CD4-positive, alpha-beta T cell (primary cell): ENCODE data around the gene SLC27A5. TPM values are rescaled to one million over a fixed set of nuclear protein-coding genes. Genes with fewer than 3 reads are reported as not detected.
A peak's percentile ranks its signal among the peaks of the same experiment; 100 is the strongest.
"Not testable (repeated sequence)": the region's sequence is repeated elsewhere in the genome, so short reads cannot be mapped to it uniquely, and the experiment has no call there.

Experiments
- ATAC-seq: fragments of 200-7000 bp; cut with Tn5 transposase; one replicate; pipeline ENCODE4 v1.10.0; 2022; ENCODE audit warnings: mild to moderate bottlenecking; ENCODE audit not compliant: poor library complexity
- CTCF ChIA-PET: fragments of 350-600 bp; sonication (Branson Sonifier 250); formaldehyde crosslinking; loops from one replicate; lab custom pipeline; 2021; ENCODE audit warnings: antibody characterized with exemption, inconsistent platforms; lab: Charles Lee
- POLR2A ChIA-PET: fragments of 350-600 bp; sonication (Branson Sonifier 250); formaldehyde crosslinking; loops from one replicate; lab custom pipeline; 2021; ENCODE audit warnings: antibody characterized with exemption, inconsistent platforms; lab: Charles Lee
- DNase-seq, 14 experiments: peaks; one replicate each; pipeline ENCODE4 v3.0.0-alpha.2; 2013 to 2020; ENCODE audit warnings: mixed read lengths in 2 of 14
- H3K27ac ChIP-seq, 2 donors: one replicate each; pipeline versions ENCODE4 v1.5.1 to v1.7.0; 2013; ENCODE audit warnings: low read length in 2 of 2, low read depth in 1 of 2, mild to moderate bottlenecking in 1 of 2
- H3K27me3 ChIP-seq, 2 experiments: 1 replicate in 1 of 2; 2 replicates in 1 of 2; pipeline versions ENCODE4 v1.6.1 to v1.7.0; 2013; ENCODE audit warnings: low read length in 2 of 2, control low read depth in 1 of 2, mild to moderate bottlenecking in 1 of 2, moderate library complexity in 1 of 2; ENCODE audit not compliant: insufficient read depth in 2 of 2, control insufficient read depth in 1 of 2
- H3K36me3 ChIP-seq: one replicate; pipeline ENCODE4 v1.6.1; 2013; ENCODE audit warnings: low read length, control low read depth; ENCODE audit not compliant: insufficient read depth
- H3K4me1 ChIP-seq: one replicate; pipeline ENCODE4 v1.6.1; 2013; ENCODE audit warnings: low read length, control low read depth; ENCODE audit not compliant: insufficient read depth
- H3K4me3 ChIP-seq: one replicate; pipeline ENCODE4 v1.5.1; 2013; ENCODE audit warnings: mild to moderate bottlenecking, low read length, moderate library complexity
- H3K9me3 ChIP-seq, 2 experiments: 1 replicate in 1 of 2; 2 replicates in 1 of 2; pipeline versions ENCODE4 v1.6.1 to v1.7.0; 2013; ENCODE audit warnings: low read length in 2 of 2, mild to moderate bottlenecking in 2 of 2, control low read depth in 1 of 2, moderate library complexity in 1 of 2; ENCODE audit not compliant: control insufficient read depth in 1 of 2, insufficient read depth in 1 of 2
- H3K27ac Mint-ChIP-seq: one replicate; pipeline ENCODE4 v1.8.0; 2020; ENCODE audit warnings: mixed read lengths
- H3K27me3 Mint-ChIP-seq: one replicate; pipeline ENCODE4 v1.8.0; 2021; ENCODE audit warnings: mixed read lengths
- H3K36me3 Mint-ChIP-seq: one replicate; pipeline ENCODE4 v1.8.0; 2021; ENCODE audit warnings: low read depth, mixed read lengths
- H3K4me1 Mint-ChIP-seq: one replicate; pipeline ENCODE4 v1.8.0; 2021; ENCODE audit warnings: low read depth, mixed read lengths
- H3K4me3 Mint-ChIP-seq: one replicate; pipeline ENCODE4 v1.8.0; 2020; ENCODE audit warnings: mild to moderate bottlenecking, mixed read lengths
- H3K9me3 Mint-ChIP-seq: one replicate; pipeline ENCODE4 v1.8.0; 2020; ENCODE audit warnings: mixed read lengths
- intact Hi-C, 2 experiments: fragments of 100-400 bp; cut with DNase I in 1 of 2; cut with micrococcal nuclease in 1 of 2; formaldehyde crosslinking; loops; one replicate each; pipeline versions ENCODE4 v1.15.1 to v1.9.0; 2023 to 2025; cut with DNase I, micrococcal nuclease
- total RNA-seq, 174 experiments: library from RNA in 2 of 174; stranded (reverse) in 2 of 174; gene quantifications; one replicate each; pipeline ENCODE4 v1.2.3 and lab custom pipeline; 2021 to 2026
- TF ChIP-seq, protein P1 (sequence below): fragments of 200-600 bp; IDR thresholded peaks from one replicate; pipeline ENCODE4 v1.8.0; 2022; ENCODE audit warnings: antibody characterized with exemption, mild to moderate bottlenecking

The SLC27A5 gene
- total RNA-seq, 2 experiments from 2014 or later, result 3.5 to 4.8 TPM

DNA sequence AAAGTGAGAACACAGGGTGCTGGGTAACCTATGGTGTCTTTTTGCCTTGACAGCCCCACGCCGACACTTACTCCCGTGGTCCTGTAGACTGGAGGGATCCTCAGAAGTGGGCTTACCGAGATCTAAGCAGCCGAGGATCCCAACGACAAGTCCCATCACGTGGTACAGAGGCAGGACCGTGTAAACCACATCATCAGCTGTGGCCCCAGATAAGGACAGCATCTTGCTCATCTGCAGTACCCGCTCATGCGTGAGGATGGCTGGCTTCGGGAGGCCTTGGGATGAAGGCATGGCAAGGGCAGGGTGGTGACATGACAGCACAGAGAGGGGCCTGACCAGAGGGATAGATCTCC lies 2.1 kb downstream of the SLC27A5 start:
- DNase-seq (no peak), ATAC-seq (no peak)
- H3K27ac Mint-ChIP-seq, result no peak overlapping the region
- peaks cover 11% of the 10 kb centered on the region for H3K4me1 Mint-ChIP-seq
- peaks cover 3% of the 10 kb centered on the region for H3K9me3 Mint-ChIP-seq
- no peak overlapping the region for H3K4me3 Mint-ChIP-seq
- ChIA-PET POLR2A (interaction anchor here (1.1 kb wide), 1 partner anchor 8 kb away, joined by 3 read pairs; no protein-coding TSS in a partner anchor), CTCF (no interaction called here)
- TF ChIP-seq, protein P1, sequence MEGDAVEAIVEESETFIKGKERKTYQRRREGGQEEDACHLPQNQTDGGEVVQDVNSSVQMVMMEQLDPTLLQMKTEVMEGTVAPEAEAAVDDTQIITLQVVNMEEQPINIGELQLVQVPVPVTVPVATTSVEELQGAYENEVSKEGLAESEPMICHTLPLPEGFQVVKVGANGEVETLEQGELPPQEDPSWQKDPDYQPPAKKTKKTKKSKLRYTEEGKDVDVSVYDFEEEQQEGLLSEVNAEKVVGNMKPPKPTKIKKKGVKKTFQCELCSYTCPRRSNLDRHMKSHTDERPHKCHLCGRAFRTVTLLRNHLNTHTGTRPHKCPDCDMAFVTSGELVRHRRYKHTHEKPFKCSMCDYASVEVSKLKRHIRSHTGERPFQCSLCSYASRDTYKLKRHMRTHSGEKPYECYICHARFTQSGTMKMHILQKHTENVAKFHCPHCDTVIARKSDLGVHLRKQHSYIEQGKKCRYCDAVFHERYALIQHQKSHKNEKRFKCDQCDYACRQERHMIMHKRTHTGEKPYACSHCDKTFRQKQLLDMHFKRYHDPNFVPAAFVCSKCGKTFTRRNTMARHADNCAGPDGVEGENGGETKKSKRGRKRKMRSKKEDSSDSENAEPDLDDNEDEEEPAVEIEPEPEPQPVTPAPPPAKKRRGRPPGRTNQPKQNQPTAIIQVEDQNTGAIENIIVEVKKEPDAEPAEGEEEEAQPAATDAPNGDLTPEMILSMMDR, result no peak
- Histone ChIP-seq H3K27me3 (no peaks in the 10 kb centered on the region), H3K4me3 (no peak overlapping the region), H3K27ac (no peak overlapping the region), H3K4me1 (peaks cover 13% of the 10 kb centered on the region), H3K9me3 (peaks cover 0 to 33% of the 10 kb centered on the region in 2 experiments), H3K36me3 (no peaks in the 10 kb centered on the region)
- intact Hi-C loops, result no loop called here
- H3K27me3 Mint-ChIP-seq, result no peaks in the 10 kb centered on the region
- H3K36me3 Mint-ChIP-seq, result peaks cover 3% of the 10 kb centered on the region

DNA sequence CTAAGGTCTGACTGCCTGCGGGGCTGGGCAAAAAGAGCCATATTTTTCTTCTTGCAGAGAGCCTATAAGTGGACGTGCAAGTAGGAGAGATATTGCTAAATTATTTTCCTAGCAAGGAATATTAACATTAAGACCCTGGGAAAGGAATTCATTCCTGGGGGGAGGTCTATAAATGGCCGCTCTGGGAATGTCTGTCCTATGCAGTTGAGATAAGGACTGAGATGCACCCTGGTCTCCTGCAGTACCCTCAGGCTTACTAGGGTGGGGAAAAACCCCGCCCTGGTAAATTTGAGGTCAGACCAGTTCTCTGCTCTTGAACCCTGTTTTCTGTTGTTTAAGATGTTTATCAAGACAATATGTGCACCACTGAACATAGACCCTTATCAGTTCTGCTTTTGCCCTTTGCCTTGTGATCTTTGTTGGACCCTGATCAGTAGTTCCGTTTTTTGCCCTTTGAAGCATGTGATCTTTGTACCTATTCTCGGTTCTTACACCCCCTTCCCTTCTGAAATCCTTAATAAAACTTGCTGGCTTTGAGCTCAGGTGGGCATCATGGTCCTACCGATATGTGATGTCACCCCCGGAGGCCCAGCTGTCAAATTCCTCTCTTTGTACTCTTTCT lies 4.1 kb downstream of the SLC27A5 start:
- H3K4me3 ChIP-seq, DNase-seq, H3K4me1 ChIP-seq, H3K27me3 ChIP-seq, H3K27ac Mint-ChIP-seq, H3K9me3 Mint-ChIP-seq, H3K27ac ChIP-seq, H3K4me1 Mint-ChIP-seq, H3K4me3 Mint-ChIP-seq, H3K36me3 ChIP-seq, H3K27me3 Mint-ChIP-seq, H3K36me3 Mint-ChIP-seq, CTCF ChIA-PET, POLR2A ChIA-PET, ATAC-seq, intact Hi-C loops: not testable (repeated sequence)
- peaks cover 0 to 35% of the 10 kb centered on the region in 2 experiments for H3K9me3 ChIP-seq

DNA sequence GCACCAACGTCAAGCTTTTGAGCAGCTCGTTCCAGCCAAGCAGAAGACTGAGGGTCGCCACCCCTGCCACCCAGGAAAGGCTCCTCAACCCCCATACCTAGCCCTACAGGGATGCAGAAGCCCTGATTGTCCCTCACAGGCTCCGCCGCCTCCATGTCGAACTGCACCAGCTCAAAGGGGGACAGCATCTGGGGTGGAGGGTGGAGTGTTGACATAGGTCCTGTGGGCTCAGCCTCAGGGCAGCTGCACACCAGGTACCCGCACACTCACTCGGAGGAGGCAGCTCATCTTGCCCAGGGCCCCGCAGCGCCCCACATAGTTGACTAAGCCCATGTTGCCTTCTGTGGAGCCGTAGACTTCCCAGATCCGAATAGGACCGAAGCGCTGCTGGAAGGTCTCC lies 11.6 kb downstream of the SLC27A5 start:
- H3K36me3 ChIP-seq, result no peaks in the 10 kb centered on the region
- H3K27me3 ChIP-seq, result no peaks in the 10 kb centered on the region
- Mint-ChIP-seq H3K27ac (peak overlapping the region; percentile 86), H3K36me3 (peaks cover 7% of the 10 kb centered on the region), H3K9me3 (peaks cover 3% of the 10 kb centered on the region), H3K4me1 (peaks cover 16% of the 10 kb centered on the region), H3K4me3 (no peak overlapping the region), H3K27me3 (no peaks in the 10 kb centered on the region)
- peaks cover 0 to 32% of the 10 kb centered on the region in 2 experiments for H3K9me3 ChIP-seq
- POLR2A ChIA-PET, result interaction anchor here (1.5 to 2.3 kb wide), 3 partner anchors 20 to 317 kb away, joined by 3 to 15 read pairs (median 5); partner anchors contain the start of genes CHMP2A, ZBTB45 and ZNF274
- TF ChIP-seq, protein P1, result no peak
- intact Hi-C loops, result no loop called here
- H3K4me1 ChIP-seq, result peaks cover 25% of the 10 kb centered on the region
- CTCF ChIA-PET, result interaction anchor here (1.0 to 1.7 kb wide), 2 partner anchors 14 to 19 kb away, joined by 3 to 7 read pairs; partner anchors contain the start of gene ZBTB45
- no peak overlapping the region for H3K4me3 ChIP-seq
- peak in 1 of 14 experiments; percentile 34 for DNase-seq
- no peak overlapping the region for H3K27ac ChIP-seq
- no peak for ATAC-seq
